Erythroblast (primary cell): ENCODE measurements around the gene DIS3L.
"Not testable (repeated sequence)": the region's sequence is repeated elsewhere in the genome, so short reads cannot be mapped to it uniquely, and the experiment has no call there.

Experiments used
- DNase-seq, 2 experiments: peaks; one replicate each; lab custom pipeline; 2025; lab: John Stamatoyannopoulos, UW
- GATA1 ChIP-seq: IDR thresholded peaks from 2 replicates; pipeline ENCODE4 v1.6.1; 2011; ENCODE audit warnings: low read depth, mild to moderate bottlenecking, control low read depth, low read length, moderate library complexity
- POLR2A ChIP-seq: IDR thresholded peaks from 2 replicates; pipeline ENCODE4 v1.6.1; 2011; ENCODE audit warnings: mild to moderate bottlenecking, low read length

The DIS3L gene

GRCh38 chr15:66309828-66310227 lies 16.5 kb downstream of the DIS3L start:
- peak; percentile 19 to 68 for DNase-seq
- TF ChIP-seq GATA1 (no peak), POLR2A (no peak)

GRCh38 chr15:66310786-66311185 lies 17.4 kb downstream of the DIS3L start:
- DNase-seq, result no peak
- TF ChIP-seq POLR2A (no peak), GATA1 (no peak)

- no peak for DNase-seq
- TF ChIP-seq GATA1 (no peak), POLR2A (no peak)
These were observed 18.8 kb downstream of the DIS3L start for GRCh38 chr15:66312144-66312543.

- TF ChIP-seq POLR2A, result no peak
- no peak for TF ChIP-seq GATA1
- peak in 1 of 2 experiments; percentile 28 for DNase-seq
These were observed 30.1 kb downstream of the DIS3L start for GRCh38 chr15:66323312-66323928.

- no peak for TF ChIP-seq GATA1
- no peak for TF ChIP-seq POLR2A
These were observed 32.7 kb downstream of the DIS3L start for GRCh38 chr15:66326051-66326450.

GRCh38 chr15:66327736-66328135 lies 34.4 kb downstream of the DIS3L start:
- TF ChIP-seq GATA1 (no peak), POLR2A (no peak)
- no peak for DNase-seq

More at GRCh38 chr15:66326051-66326450, 32.7 kb downstream of the DIS3L start:
- no peak for DNase-seq

- TF ChIP-seq POLR2A, result no peak
- no peak for TF ChIP-seq GATA1
- DNase-seq, result no peak
These were observed 35.4 kb downstream of the DIS3L start for GRCh38 chr15:66328771-66329170.

- DNase-seq, result not testable (repeated sequence)
These were observed 55.2 kb downstream of the DIS3L start for GRCh38 chr15:66348530-66348929.

- TF ChIP-seq GATA1 (no peak), POLR2A (no peak)
These were observed 62.6 kb downstream of the DIS3L start for GRCh38 chr15:66356077-66356358.

GRCh38 chr15:66356359-66357236 lies 63.2 kb downstream of the DIS3L start, which contains the start of gene TIPIN:
TSS of gene TIPIN (minus strand) at chr15:66356685. CDS start at chr15:66352947, 3,738 bp downstream.
- TF ChIP-seq GATA1, result no peak
- peak; percentile 84 for TF ChIP-seq POLR2A
- DNase-seq, result peak; percentile 97 to 98

More at GRCh38 chr15:66356077-66356358, 62.6 kb downstream of the DIS3L start:
- no peak for DNase-seq

- DNase-seq, result no peak
- TF ChIP-seq GATA1 (no peak), POLR2A (no peak)
These were observed 66.4 kb downstream of the DIS3L start for GRCh38 chr15:66359740-66360139.

GRCh38 chr15:66361745-66362460 lies 68.5 kb downstream of the DIS3L start:
- not testable (repeated sequence) for DNase-seq

GRCh38 chr15:66362776-66363175 lies 69.4 kb downstream of the DIS3L start:
- TF ChIP-seq POLR2A (no peak), GATA1 (no peak)
- no peak for DNase-seq

- TF ChIP-seq POLR2A (no peak), GATA1 (no peak)
- no peak for DNase-seq
These were observed 71.7 kb downstream of the DIS3L start for GRCh38 chr15:66364944-66365528.
